Hepatocyte (in vitro differentiated cells): ENCODE measurements around the gene CREB1.

ENCODE experiments used
- CTCF ChIP-seq: fragments of 200-600 bp; sonication (generic); IDR thresholded peaks from 2 replicates; pipeline ENCODE4 v1.5.1; 2016; ENCODE audit warnings: antibody characterized with exemption, mild to moderate bottlenecking; ENCODE audit not compliant: poor library complexity
- EZH2 ChIP-seq: fragments of 200-600 bp; sonication (generic); IDR thresholded peaks from 2 replicates; pipeline ENCODE4 v1.6.1; 2016; ENCODE audit warnings: antibody characterized with exemption, mild to moderate bottlenecking, borderline replicate concordance
- EZH2phosphoT487 ChIP-seq: fragments of 200-600 bp; sonication (generic); IDR thresholded peaks from one replicate; pipeline ENCODE4 v1.6.1; 2018; ENCODE audit warnings: antibody characterized with exemption, mild to moderate bottlenecking, low read depth, moderate library complexity; ENCODE audit not compliant: unreplicated experiment, severe bottlenecking

DNA sequence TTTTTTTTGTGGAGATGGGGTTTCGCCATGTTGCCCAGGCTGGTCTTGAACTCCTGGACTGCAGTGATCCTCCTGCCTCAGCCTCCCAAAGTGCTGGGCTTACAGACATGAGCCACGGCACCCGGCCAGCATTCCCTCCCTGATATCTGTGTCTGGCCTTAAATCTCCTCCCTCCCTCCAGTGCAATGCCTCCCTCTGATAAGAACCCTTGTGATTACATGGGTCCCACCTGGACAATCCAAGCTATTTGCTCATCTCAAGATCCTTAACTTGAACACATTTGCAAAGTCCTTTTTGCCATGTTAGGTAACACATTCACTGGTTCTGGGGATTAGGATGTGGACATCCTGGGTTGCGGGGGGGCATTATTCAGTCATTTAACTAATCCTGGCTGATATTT, 40.5 kb upstream of the CREB1 start:
- TF ChIP-seq CTCF (no peak), EZH2 (no peak), EZH2phosphoT487 (no peak)
